Uterus (tissue), 4 donors: ENCODE data around the gene C11orf24. TPM values are rescaled to one million over a fixed set of nuclear protein-coding genes. Genes with fewer than 3 reads are reported as not detected.
A peak's percentile ranks its signal among the peaks of the same experiment; 100 is the strongest.

ENCODE experiments used
- DNase-seq, 2 donors: peaks; one replicate each; pipeline ENCODE4 v3.0.0-alpha.2; 2019 to 2020
- H3K27ac ChIP-seq, 2 donors: fragments of 200-600 bp; sonication (generic); 1 replicate in 1 of 2; 2 replicates in 1 of 2; pipeline ENCODE4 v1.5.1; 2016 to 2018
- H3K27me3 ChIP-seq, 2 donors: fragments of 200-600 bp; sonication (generic); one replicate each; pipeline ENCODE4 v1.5.1; 2018 to 2019; ENCODE audit warnings: control low read depth in 1 of 2
- H3K36me3 ChIP-seq, 2 donors: fragments of 200-600 bp; sonication (generic); one replicate each; pipeline ENCODE4 v1.5.1; 2019; ENCODE audit warnings: control low read depth in 1 of 2
- H3K4me1 ChIP-seq, 2 donors: fragments of 200-600 bp; sonication (generic); one replicate each; pipeline ENCODE4 v1.5.1; 2018 to 2019; ENCODE audit warnings: control low read depth in 1 of 2
- H3K4me3 ChIP-seq, 2 donors: fragments of 200-600 bp; sonication (generic); 1 replicate in 1 of 2; 2 replicates in 1 of 2; pipeline ENCODE4 v1.5.1; 2018 to 2019; ENCODE audit warnings: mild to moderate bottlenecking in 1 of 2
- H3K9me3 ChIP-seq, 2 donors: fragments of 200-600 bp; sonication (generic); one replicate each; pipeline ENCODE4 v1.5.1; 2019; ENCODE audit warnings: control low read depth in 1 of 2
- CTCF ChIP-seq, 4 experiments: fragments of 200-600 bp in 2 of 4; fragments of 450-650 bp in 2 of 4; sonication (generic) in 2 of 4; IDR thresholded peaks; one replicate each; pipeline ENCODE4 v1.5.1; 2016 to 2019; ENCODE audit warnings: antibody characterized with exemption in 4 of 4, mild to moderate bottlenecking in 2 of 4, moderate library complexity in 1 of 4
- POLR2A ChIP-seq, 2 donors: fragments of 450-650 bp; IDR thresholded peaks; one replicate each; pipeline ENCODE4 v1.6.1; 2016; ENCODE audit warnings: antibody characterized with exemption in 2 of 2, mild to moderate bottlenecking in 1 of 2, moderate library complexity in 1 of 2
- intact Hi-C: fragments of 100-400 bp; cut with DNase I; formaldehyde crosslinking; loops from one replicate; pipeline ENCODE4 v1.15.1; 2023; ENCODE audit warnings: low total_unique reads
- total RNA-seq, 4 donors: library from RNA; depleted of rRNA in 3 of 4; stranded (reverse); fragments of >200 nt in 3 of 4; gene quantifications; one replicate each; pipeline versions ENCODE4 v1.1.0 to v1.2.4, GENCODE V29; 2014 to 2023
- donor health status: DM: yes; HTN: yes; CAD: no.

C11orf24 gene
- total RNA-seq, 4 donors from 2014 or later: 23.2 to 136 (median 33.4) TPM

GRCh38 chr11:68214173-68215086, 57.3 kb downstream of the C11orf24 start:
- DNase-seq: peak in 1 of 2 donors; percentile 26
- intact Hi-C loops: no loop called here

GRCh38 chr11:68213555-68214172, 58.1 kb downstream of the C11orf24 start:
- TF ChIP-seq CTCF (IDR thresholded peaks at IDR 0.05) (no peak), POLR2A (IDR thresholded peaks at IDR 0.05) (peak; percentile 58 to 92)
- Histone ChIP-seq H3K27me3 (no peaks in the 10 kb centered on the region), H3K27ac (peak overlapping the region; percentile 95 to 99), H3K4me3 (peak overlapping the region; percentile 73 to 90), H3K9me3 (no peaks in the 10 kb centered on the region), H3K4me1 (peaks cover 0 to 27% of the 10 kb centered on the region in 2 donors), H3K36me3 (no peaks in the 10 kb centered on the region)
- peak; percentile 87 to 90 for DNase-seq
- intact Hi-C loops: no loop called here

More at GRCh38 chr11:68214173-68215086, 57.3 kb downstream of the C11orf24 start:
- Histone ChIP-seq H3K4me1 (peaks cover 0 to 23% of the 10 kb centered on the region in 2 donors), H3K9me3 (no peaks in the 10 kb centered on the region), H3K27ac (peak overlapping the region; percentile 95 to 99), H3K27me3 (no peaks in the 10 kb centered on the region), H3K4me3 (peak overlapping the region; percentile 73 to 90), H3K36me3 (no peaks in the 10 kb centered on the region)
- no peak for TF ChIP-seq POLR2A (IDR thresholded peaks at IDR 0.05)
- no peak for TF ChIP-seq CTCF (IDR thresholded peaks at IDR 0.05)

GRCh38 chr11:68213135-68213515, 58.6 kb downstream of the C11orf24 start, which contains the start of gene KMT5B:
TSS of gene KMT5B (minus strand) at chr11:68213296. CDS start at chr11:68190076, 23,220 bp downstream.
- no peaks in the 10 kb centered on the region for H3K27me3 ChIP-seq
- DNase-seq: peak; percentile 55 to 70
- H3K36me3 ChIP-seq: no peaks in the 10 kb centered on the region
- peak within 1 kb of the TSS; percentile 95 to 99 for H3K27ac ChIP-seq
- TF ChIP-seq CTCF (IDR thresholded peaks at IDR 0.05) (no peak), POLR2A (IDR thresholded peaks at IDR 0.05) (no peak)
- intact Hi-C loops: no loop called here
- H3K4me3 ChIP-seq: peak within 1 kb of the TSS; percentile 73 to 99
- H3K4me1 ChIP-seq: peaks cover 0 to 30% of the 10 kb centered on the region in 2 donors
- H3K9me3 ChIP-seq: no peaks in the 10 kb centered on the region

- intact Hi-C loops: no loop called here
- TF ChIP-seq POLR2A (IDR thresholded peaks at IDR 0.05) (peak; percentile 12 to 39), CTCF (IDR thresholded peaks at IDR 0.05) (peak in 3 of 4 experiments; percentile 26 to 62 (median 27))
- peaks cover 0 to 30% of the 10 kb centered on the region in 2 donors for H3K4me1 ChIP-seq
Measured at GRCh38 chr11:68212421-68213134, 59.2 kb downstream of the C11orf24 start.

More at GRCh38 chr11:68212421-68213134, 59.2 kb downstream of the C11orf24 start:
- peak; percentile 74 to 75 for DNase-seq
- peak overlapping the region; percentile 95 to 99 for H3K27ac ChIP-seq
- H3K27me3 ChIP-seq: no peaks in the 10 kb centered on the region
- no peaks in the 10 kb centered on the region for H3K9me3 ChIP-seq
- peak overlapping the region; percentile 73 to 99 for H3K4me3 ChIP-seq
- no peaks in the 10 kb centered on the region for H3K36me3 ChIP-seq
